HEK293T (cell line): ENCODE results near the gene INPP1.
"Not testable (repeated sequence)": the region's sequence is repeated elsewhere in the genome, so short reads cannot be mapped to it uniquely, and the experiment has no call there.

Experiments used
- CTCF ChIA-PET: fragments of 350-600 bp; formaldehyde crosslinking; extraction: SDS; loops from one replicate; lab custom pipeline; 2021; ENCODE audit warnings: antibody characterized with exemption, inconsistent platforms; lab: Yijun Ruan, JAX
- POLR2A ChIA-PET: fragments of 350-600 bp; formaldehyde crosslinking; extraction: SDS; loops from one replicate; lab custom pipeline; 2020; ENCODE audit warnings: antibody characterized with exemption, inconsistent platforms; lab: Yijun Ruan, JAX
- DNase-seq: peaks from one replicate; pipeline ENCODE4 v3.0.0; 2012; ENCODE audit warnings: mixed read lengths; ENCODE audit errors: extremely low spot score
- ARNT ChIP-seq: fragments of 450-650 bp; IDR thresholded peaks from 2 replicates; pipeline ENCODE4 v1.6.1; 2017; ENCODE audit warnings: mild to moderate bottlenecking
- BHLHE40 ChIP-seq: fragments of 450-650 bp; IDR thresholded peaks from 2 replicates; pipeline ENCODE4 v1.6.1; 2016; ENCODE audit warnings: mild to moderate bottlenecking, moderate library complexity, borderline replicate concordance
- CTBP1 ChIP-seq: fragments of 450-650 bp; IDR thresholded peaks from 2 replicates; pipeline ENCODE4 v1.6.1; 2016; ENCODE audit warnings: borderline replicate concordance
- ELF4 ChIP-seq: fragments of 450-650 bp; IDR thresholded peaks from 2 replicates; pipeline ENCODE4 v1.6.1; 2017; ENCODE audit warnings: antibody characterized with exemption
- FOXA1 ChIP-seq: fragments of 450-650 bp; IDR thresholded peaks from 2 replicates; pipeline ENCODE4 v1.6.1; 2016; ENCODE audit warnings: mild to moderate bottlenecking
- FOXK2 ChIP-seq: fragments of 450-650 bp; IDR thresholded peaks from 2 replicates; pipeline ENCODE4 v1.6.1; 2016; ENCODE audit warnings: mild to moderate bottlenecking
- FOXM1 ChIP-seq: fragments of 450-650 bp; IDR thresholded peaks from 2 replicates; pipeline ENCODE4 v1.6.1; 2017; ENCODE audit warnings: mild to moderate bottlenecking, borderline replicate concordance
- HDGF ChIP-seq: fragments of 450-650 bp; IDR thresholded peaks from 2 replicates; pipeline ENCODE4 v1.6.1; 2017; ENCODE audit warnings: antibody characterized with exemption, borderline replicate concordance
- L3MBTL2 ChIP-seq: fragments of 450-650 bp; conservative IDR thresholded peaks from 2 replicates; pipeline ENCODE4 v1.6.1; 2016; ENCODE audit warnings: mild to moderate bottlenecking
- LEF1 ChIP-seq: fragments of 450-650 bp; IDR thresholded peaks from 2 replicates; pipeline ENCODE4 v1.6.1; 2017; ENCODE audit warnings: mild to moderate bottlenecking, borderline replicate concordance
- NFRKB ChIP-seq: fragments of 450-650 bp; IDR thresholded peaks from 2 replicates; pipeline ENCODE4 v1.6.1; 2016; ENCODE audit warnings: mild to moderate bottlenecking, moderate library complexity
- PKNOX1 ChIP-seq: fragments of 450-650 bp; IDR thresholded peaks from 2 replicates; pipeline ENCODE4 v1.6.1; 2016
- SP1 ChIP-seq: fragments of 450-650 bp; IDR thresholded peaks from 2 replicates; pipeline ENCODE4 v1.6.1; 2017
- SUZ12 ChIP-seq: fragments of 450-650 bp; IDR thresholded peaks from 2 replicates; pipeline ENCODE4 v1.6.1; 2016; ENCODE audit warnings: mild to moderate bottlenecking
- TARDBP ChIP-seq: fragments of 450-650 bp; IDR thresholded peaks from 2 replicates; pipeline ENCODE4 v1.6.1; 2016
- ZNF384 ChIP-seq: fragments of 450-650 bp; IDR thresholded peaks from 2 replicates; pipeline ENCODE4 v1.6.1; 2016

INPP1 gene

DNA sequence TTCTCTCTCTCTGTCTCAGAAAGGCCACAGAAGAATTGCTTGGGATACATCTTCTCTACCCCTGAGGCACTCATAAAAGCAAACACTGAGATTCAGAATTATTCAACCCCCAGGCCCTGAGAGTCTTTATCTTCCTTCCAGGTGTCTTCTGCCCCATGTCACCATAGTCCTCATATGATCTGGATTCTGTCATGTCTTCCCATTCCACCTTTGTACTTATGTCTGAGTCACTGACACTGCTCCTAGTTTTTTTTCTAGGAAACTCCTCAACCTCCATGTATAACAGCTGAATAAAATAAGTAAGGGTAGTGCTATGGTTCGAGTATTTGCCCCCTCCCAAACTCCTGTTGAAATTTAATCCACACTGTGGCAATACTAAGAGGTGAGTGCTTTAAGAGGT is 35.4 kb upstream of the INPP1 start:
- POLR2A ChIA-PET, result no interaction called here
- DNase-seq, result no peak
- CTCF ChIA-PET, result no interaction called here
- TF ChIP-seq NFRKB (no peak), FOXK2 (no peak), L3MBTL2 (no peak), BHLHE40 (no peak), ELF4 (no peak), FOXM1 (no peak), LEF1 (no peak), ARNT (no peak), SUZ12 (no peak), CTBP1 (no peak), TARDBP (no peak), HDGF (no peak)

DNA sequence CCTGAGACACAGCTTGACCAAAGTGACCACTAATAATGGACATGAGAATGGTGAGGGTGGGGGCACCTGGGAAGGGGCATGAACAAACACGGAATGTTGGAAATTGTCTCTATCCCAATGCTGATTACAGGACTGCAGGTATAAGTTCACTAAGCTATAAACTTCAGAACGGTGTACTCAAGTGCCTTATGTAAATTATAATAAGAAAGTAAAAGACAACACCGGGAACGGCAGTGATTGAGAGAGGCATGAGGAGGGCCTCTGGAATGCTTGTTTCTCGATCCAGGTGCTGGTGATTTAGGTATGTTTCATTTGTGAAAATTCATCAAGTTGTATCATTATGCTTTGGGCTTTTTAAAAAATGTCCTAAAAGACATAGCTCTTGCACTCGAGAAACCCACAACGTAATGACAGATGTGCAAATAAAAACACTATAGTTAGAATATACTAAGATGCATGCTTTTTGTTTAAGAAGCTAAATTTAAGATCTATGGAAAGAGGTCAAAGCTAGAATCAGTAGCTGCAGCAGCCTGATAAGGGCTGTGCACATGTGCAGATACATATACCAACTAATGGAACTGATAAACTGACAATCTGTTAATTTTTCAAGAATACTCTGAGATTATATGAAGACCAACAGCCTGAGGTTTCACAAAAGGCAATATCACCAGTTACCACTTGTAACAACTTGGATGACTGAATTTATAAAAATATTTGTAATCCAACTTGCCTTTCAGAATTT is 31.3 kb upstream of the INPP1 start:
- no peak for TF ChIP-seq NFRKB
- no peak for TF ChIP-seq CTBP1
- TF ChIP-seq FOXK2, result no peak
- no peak for TF ChIP-seq L3MBTL2
- no peak for TF ChIP-seq HDGF
- TF ChIP-seq SUZ12, result no peak
- no peak for TF ChIP-seq PKNOX1
- TF ChIP-seq FOXA1, result no peak
- TF ChIP-seq FOXM1, result no peak
- no peak for TF ChIP-seq SP1
- TF ChIP-seq ZNF384, result no peak
- no peak for TF ChIP-seq BHLHE40
- no peak for TF ChIP-seq TARDBP
- TF ChIP-seq ARNT, result no peak
- no peak for TF ChIP-seq LEF1
- no peak for TF ChIP-seq ELF4
- ChIA-PET CTCF (no interaction called here), POLR2A (no interaction called here)
- DNase-seq, result no peak

DNA sequence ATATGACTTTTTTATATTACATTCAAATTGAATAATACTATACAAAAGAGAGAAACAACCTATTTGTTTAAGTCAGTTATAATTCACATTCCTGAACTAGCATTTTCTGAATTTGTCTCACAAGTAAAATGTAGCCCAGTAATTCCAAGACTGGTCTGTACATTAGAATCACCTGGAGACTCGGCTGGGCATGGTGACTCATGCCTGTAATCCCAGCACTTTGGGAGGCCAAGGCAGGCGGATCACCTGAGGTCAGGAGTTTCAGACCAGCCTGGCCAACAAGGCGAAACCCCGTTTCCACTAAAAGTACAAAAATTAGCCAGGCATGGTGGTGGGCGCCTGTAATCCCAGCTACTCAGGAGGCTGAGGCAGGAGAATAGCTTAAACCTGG is 30.8 kb upstream of the INPP1 start:
- POLR2A ChIA-PET, DNase-seq, CTCF ChIA-PET: not testable (repeated sequence)

DNA sequence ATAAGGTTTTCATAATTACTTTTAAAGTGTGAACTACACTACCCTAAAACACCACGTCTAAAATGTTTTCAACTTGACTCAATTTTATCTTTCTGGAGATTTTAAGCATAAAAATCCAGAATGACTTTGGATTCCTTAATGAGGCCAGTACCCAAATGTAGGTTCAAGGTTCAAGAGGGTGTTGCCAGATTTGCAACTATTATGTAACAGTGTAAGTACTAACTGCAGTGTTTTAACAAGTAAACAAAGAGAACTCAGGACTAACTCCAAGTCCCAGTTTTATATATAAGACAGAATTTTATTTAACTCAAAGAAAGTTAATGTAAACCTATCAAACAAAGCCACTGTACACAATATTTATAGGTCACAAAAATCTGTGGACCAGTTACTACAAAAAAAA is 29.5 kb upstream of the INPP1 start:
- no peak for DNase-seq
- ChIA-PET CTCF (interaction anchor here (0.9 kb wide), 1 partner anchor 31 kb away, joined by 3 read pairs; no protein-coding TSS in a partner anchor), POLR2A (no interaction called here)
- TF ChIP-seq SUZ12 (no peak), NFRKB (no peak), ELF4 (no peak), FOXK2 (no peak), CTBP1 (no peak), SP1 (no peak), TARDBP (no peak), FOXM1 (no peak), ARNT (no peak), PKNOX1 (no peak), ZNF384 (no peak)

DNA sequence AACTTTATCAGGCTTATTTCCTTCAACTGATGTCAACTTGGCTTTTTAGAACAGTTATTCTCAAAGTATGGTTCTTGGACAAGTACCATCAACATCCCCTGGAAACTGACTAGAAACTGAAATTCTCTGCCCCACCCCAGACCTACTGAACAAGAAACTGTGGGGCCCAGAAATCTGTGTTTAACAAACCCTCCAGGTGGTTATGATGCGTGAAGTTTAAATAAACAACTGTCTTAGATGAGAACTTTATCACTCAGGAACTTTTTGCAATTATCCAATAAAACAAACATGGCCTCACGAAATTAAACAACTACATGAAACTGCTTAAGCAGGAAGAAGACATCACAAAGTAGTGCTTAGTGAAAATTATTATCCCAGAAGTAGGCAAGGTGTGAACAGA is 28.1 kb upstream of the INPP1 start:
- TF ChIP-seq FOXM1, result no peak
- TF ChIP-seq SP1, result no peak
- TF ChIP-seq LEF1, result no peak
- TF ChIP-seq ZNF384, result no peak
- no peak for TF ChIP-seq FOXA1
- no peak for TF ChIP-seq BHLHE40
- TF ChIP-seq NFRKB, result no peak
- TF ChIP-seq PKNOX1, result no peak
- CTCF ChIA-PET, result no interaction called here
- POLR2A ChIA-PET, result no interaction called here
- DNase-seq, result no peak

DNA sequence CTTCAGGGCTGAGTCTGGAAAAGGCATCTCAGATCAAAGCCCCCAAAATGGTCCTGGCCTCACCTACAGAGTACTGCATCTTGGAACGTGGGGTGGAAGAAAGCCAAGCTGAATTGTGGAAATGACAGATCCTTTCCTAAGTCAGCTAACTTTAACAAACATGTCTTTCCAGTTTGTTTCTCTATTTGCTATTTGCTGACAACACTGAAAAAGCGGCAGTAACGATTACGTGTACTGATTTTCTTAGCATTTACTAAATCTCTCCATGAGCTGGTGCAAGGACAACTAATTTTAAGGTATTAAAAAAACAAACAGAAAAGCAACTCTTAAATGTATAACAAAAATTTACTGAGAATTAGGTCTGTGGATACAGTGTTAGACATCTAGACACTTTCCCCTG is 24.9 kb upstream of the INPP1 start:
- ChIA-PET POLR2A (interaction anchor here (1.8 to 2.2 kb wide), 2 partner anchors 10 to 26 kb away, joined by 8 to 17 read pairs; partner anchors contain the start of gene INPP1), CTCF (interaction anchor here (0.6 to 0.7 kb wide), 2 partner anchors 197 to 554 kb away, joined by 3 to 7 read pairs; no protein-coding TSS in a partner anchor)
- DNase-seq, result no peak

More for the DNA sequence above, 24.9 kb upstream of the INPP1 start:
- no peak for TF ChIP-seq NFRKB
- TF ChIP-seq CTBP1, result no peak
- no peak for TF ChIP-seq L3MBTL2
